Trophoblast cell (in vitro differentiated cells and primary cell): ENCODE results near the gene ABAT.
"Not testable (repeated sequence)": the region's sequence is repeated elsewhere in the genome, so short reads cannot be mapped to it uniquely, and the experiment has no call there.

Experiments used
- DNase-seq, 2 donors: peaks; one replicate each; pipeline ENCODE4 v3.0.0-alpha.2; 2016
- H2AFZ ChIP-seq: 2 replicates; pipeline ENCODE4 v1.6.1; 2013; ENCODE audit warnings: low read length, moderate library complexity, mild to moderate bottlenecking; ENCODE audit not compliant: insufficient read depth, poor library complexity
- H2AK5ac ChIP-seq: 2 replicates; pipeline ENCODE4 v1.6.1; 2013; ENCODE audit warnings: mild to moderate bottlenecking, low read length
- H2BK120ac ChIP-seq: 2 replicates; pipeline ENCODE4 v1.6.1; 2013; ENCODE audit warnings: low read length, mild to moderate bottlenecking, moderate library complexity; ENCODE audit not compliant: insufficient read depth, poor library complexity
- H2BK12ac ChIP-seq: 2 replicates; pipeline ENCODE4 v1.6.1; 2013; ENCODE audit warnings: mild to moderate bottlenecking, low read length, moderate library complexity
- H2BK5ac ChIP-seq: 2 replicates; pipeline ENCODE4 v1.6.1; 2013; ENCODE audit warnings: low read length, low read depth, moderate library complexity, mild to moderate bottlenecking; ENCODE audit not compliant: poor library complexity
- H3K14ac ChIP-seq: 2 replicates; pipeline ENCODE4 v1.6.1; 2013; ENCODE audit warnings: mild to moderate bottlenecking, low read length
- H3K18ac ChIP-seq: 2 replicates; pipeline ENCODE4 v1.6.1; 2013; ENCODE audit warnings: mild to moderate bottlenecking, low read length
- H3K23ac ChIP-seq: 2 replicates; pipeline ENCODE4 v1.6.1; 2013; ENCODE audit warnings: low read length
- H3K27ac ChIP-seq: 2 replicates; pipeline ENCODE4 v1.5.1; 2013; ENCODE audit warnings: low read depth, mild to moderate bottlenecking, inconsistent platforms, low read length, moderate library complexity
- H3K27me3 ChIP-seq: 2 replicates; pipeline ENCODE4 v1.6.1; 2013; ENCODE audit warnings: inconsistent platforms, mild to moderate bottlenecking, low read length, moderate library complexity; ENCODE audit not compliant: insufficient read depth
- H3K36me3 ChIP-seq, 2 experiments: 1 replicate in 1 of 2; 2 replicates in 1 of 2; pipeline ENCODE4 v1.6.1; 2013; ENCODE audit warnings: low read length in 2 of 2, mild to moderate bottlenecking in 2 of 2, moderate library complexity in 1 of 2; ENCODE audit not compliant: insufficient read depth in 2 of 2, control insufficient read depth in 1 of 2
- H3K4ac ChIP-seq: 2 replicates; pipeline ENCODE4 v1.6.1; 2013; ENCODE audit warnings: low read depth, mild to moderate bottlenecking, low read length, moderate library complexity
- H3K4me1 ChIP-seq, 2 experiments: 1 replicate in 1 of 2; 2 replicates in 1 of 2; pipeline ENCODE4 v1.6.1; 2013; ENCODE audit warnings: low read length in 2 of 2, mild to moderate bottlenecking in 2 of 2, moderate library complexity in 1 of 2; ENCODE audit not compliant: insufficient read depth in 2 of 2, control insufficient read depth in 1 of 2
- H3K4me2 ChIP-seq: 2 replicates; pipeline ENCODE4 v1.6.1; 2013; ENCODE audit warnings: inconsistent platforms, mild to moderate bottlenecking, low read length, moderate library complexity
- H3K4me3 ChIP-seq: 2 replicates; pipeline ENCODE4 v1.5.1; 2013; ENCODE audit warnings: mild to moderate bottlenecking, low read depth, low read length, inconsistent platforms
- H3K79me1 ChIP-seq: one replicate; pipeline ENCODE4 v1.6.1; 2013; ENCODE audit warnings: low read length
- H3K79me2 ChIP-seq: 2 replicates; pipeline ENCODE4 v1.6.1; 2013; ENCODE audit warnings: low read length, mild to moderate bottlenecking; ENCODE audit not compliant: control insufficient read depth, insufficient read depth, poor library complexity
- H3K9ac ChIP-seq: 2 replicates; pipeline ENCODE4 v1.6.1; 2013; ENCODE audit warnings: mild to moderate bottlenecking, low read length
- H3K9me3 ChIP-seq: 2 replicates; pipeline ENCODE4 v1.6.1; 2013; ENCODE audit warnings: low read depth, mild to moderate bottlenecking, control low read depth, inconsistent platforms, low read length; ENCODE audit not compliant: insufficient read depth
- H4K12ac ChIP-seq: 2 replicates; pipeline ENCODE4 v1.6.1; 2013; ENCODE audit warnings: low read depth, mild to moderate bottlenecking, low read length, moderate library complexity
- H4K8ac ChIP-seq: 2 replicates; pipeline ENCODE4 v1.6.1; 2013; ENCODE audit warnings: low read depth, mild to moderate bottlenecking, low read length, moderate library complexity
- H4K91ac ChIP-seq: one replicate; pipeline ENCODE4 v1.6.1; 2013; ENCODE audit warnings: low read depth, mild to moderate bottlenecking, low read length, moderate library complexity
- WGBS: extraction: QIAGEN DNeasy Blood & Tissue Kit; methylation state at CpG from one replicate; pipeline ENCODE4 v1.1.7; 2013; ENCODE audit warnings: missing lambda C conversion rate; ENCODE audit not compliant: insufficient read length, insufficient coverage; ENCODE audit errors: extremely low coverage; 5-methylcytosine and 5-hydroxymethylcytosine counted together

Gene ABAT

GRCh38 chr16:8651958-8652357 lies 22.5 kb upstream of the ABAT start:
- not testable (repeated sequence) for H3K9me3 ChIP-seq, H3K27ac ChIP-seq, H3K79me1 ChIP-seq, H4K91ac ChIP-seq, H2BK5ac ChIP-seq, H3K4me1 ChIP-seq, H3K9ac ChIP-seq, DNase-seq, H3K4me2 ChIP-seq, H3K18ac ChIP-seq, H2BK12ac ChIP-seq, H3K79me2 ChIP-seq, H3K4ac ChIP-seq, H4K12ac ChIP-seq, H3K14ac ChIP-seq, H2AFZ ChIP-seq, H2AK5ac ChIP-seq, H2BK120ac ChIP-seq, H3K23ac ChIP-seq, H3K27me3 ChIP-seq, H3K4me3 ChIP-seq, H4K8ac ChIP-seq
- peaks cover 11 to 13% of the 10 kb centered on the region in 2 experiments for H3K36me3 ChIP-seq
- no CpG with 5 or more reads among the region's 7 CpGs for WGBS

DNA sequence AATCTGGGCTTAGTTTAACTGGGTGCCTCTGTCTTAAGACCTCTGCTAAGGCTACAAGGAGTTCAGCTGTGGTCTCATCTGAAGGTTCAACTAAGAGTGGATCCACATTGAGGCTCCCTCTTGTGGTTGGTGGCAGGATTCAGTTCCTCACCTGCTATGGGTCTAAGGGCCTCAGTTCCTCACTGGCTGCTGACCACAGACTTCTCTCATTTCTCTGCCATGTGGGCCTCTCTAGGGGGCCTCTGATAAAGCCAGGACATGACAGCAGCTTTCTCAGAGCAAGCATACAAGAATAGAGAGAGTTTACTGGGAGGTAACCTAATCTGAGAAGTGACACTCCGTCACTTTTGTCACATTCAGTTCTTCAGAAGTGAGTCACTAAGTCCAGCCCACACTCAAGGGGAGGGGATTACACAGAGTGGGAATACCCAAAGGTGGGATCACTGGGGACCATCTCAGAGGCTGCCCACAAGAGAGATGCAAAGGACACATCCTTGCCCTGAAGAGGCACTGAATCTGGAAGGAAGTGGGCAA lies 19.2 kb upstream of the ABAT start:
- no peak overlapping the region for H2AFZ ChIP-seq
- H3K4me3 ChIP-seq, result no peak overlapping the region
- H3K14ac ChIP-seq, result no peak overlapping the region
- no peaks in the 10 kb centered on the region for H3K27me3 ChIP-seq
- H3K27ac ChIP-seq, result no peak overlapping the region
- H2BK120ac ChIP-seq, result no peak overlapping the region
- H3K4me1 ChIP-seq, result no peaks in the 10 kb centered on the region
- DNase-seq, result peak; percentile 47 to 76
- no peak overlapping the region for H4K12ac ChIP-seq
- no peak overlapping the region for H3K23ac ChIP-seq
- no peaks in the 10 kb centered on the region for H3K79me2 ChIP-seq
- no peak overlapping the region for H3K4ac ChIP-seq
- no peaks in the 10 kb centered on the region for H3K9me3 ChIP-seq
- WGBS, result no CpG with 5 or more reads among the region's 1 CpG
- H4K8ac ChIP-seq, result no peak overlapping the region
- no peak overlapping the region for H3K18ac ChIP-seq
- H3K4me2 ChIP-seq, result no peak overlapping the region
- H2BK12ac ChIP-seq, result no peak overlapping the region
- no peak overlapping the region for H3K9ac ChIP-seq
- H3K36me3 ChIP-seq, result no peaks in the 10 kb centered on the region
- H4K91ac ChIP-seq, result no peak overlapping the region
- H3K79me1 ChIP-seq, result no peaks in the 10 kb centered on the region
- H2AK5ac ChIP-seq, result no peak overlapping the region
- H2BK5ac ChIP-seq, result no peak overlapping the region

DNA sequence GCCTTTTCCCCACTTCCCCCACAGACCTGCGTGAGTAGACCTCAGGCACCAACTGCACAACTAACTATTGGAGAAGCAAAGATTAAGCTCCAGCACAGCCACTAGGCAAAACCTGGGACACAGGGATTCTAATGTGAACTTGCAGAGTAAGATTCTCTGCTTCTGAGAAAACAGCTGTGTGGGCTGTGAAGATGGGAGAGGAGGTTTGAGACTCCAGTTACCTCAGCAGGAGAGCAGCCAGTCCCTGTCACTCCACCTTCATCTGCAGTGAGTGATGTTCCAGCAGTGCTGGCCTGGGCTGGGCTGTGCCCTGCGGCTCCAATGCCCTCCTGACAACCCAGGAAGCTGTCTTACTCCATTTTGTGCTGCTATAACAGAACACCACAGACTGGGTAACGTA lies 18.0 kb upstream of the ABAT start:
- Histone ChIP-seq H3K27ac (no peak overlapping the region), H3K79me1 (no peaks in the 10 kb centered on the region), H2AK5ac (no peak overlapping the region), H3K23ac (no peak overlapping the region), H2BK5ac (no peak overlapping the region), H4K12ac (no peak overlapping the region), H4K91ac (no peak overlapping the region), H3K4me3 (no peak overlapping the region), H3K9me3 (no peaks in the 10 kb centered on the region), H3K9ac (no peak overlapping the region), H2AFZ (no peak overlapping the region), H3K36me3 (no peaks in the 10 kb centered on the region), H4K8ac (no peak overlapping the region), H3K18ac (no peak overlapping the region), H3K14ac (no peak overlapping the region), H3K27me3 (no peaks in the 10 kb centered on the region), H2BK120ac (no peak overlapping the region), H2BK12ac (no peak overlapping the region), H3K4me2 (no peak overlapping the region), H3K4me1 (no peaks in the 10 kb centered on the region), H3K79me2 (no peaks in the 10 kb centered on the region), H3K4ac (no peak overlapping the region)
- DNase-seq, result no peak
- WGBS, result no CpG with 5 or more reads among the region's 3 CpGs

- no peak overlapping the region for H3K4me2 ChIP-seq
- H3K36me3 ChIP-seq, result no peaks in the 10 kb centered on the region
- peak; percentile 53 to 83 for DNase-seq
- H2BK12ac ChIP-seq, result no peak overlapping the region
- no peak overlapping the region for H4K91ac ChIP-seq
- no peak overlapping the region for H3K14ac ChIP-seq
- H4K8ac ChIP-seq, result no peak overlapping the region
- no peak overlapping the region for H2BK120ac ChIP-seq
- H3K4me1 ChIP-seq, result no peaks in the 10 kb centered on the region
- no peaks in the 10 kb centered on the region for H3K27me3 ChIP-seq
- H3K9me3 ChIP-seq, result no peaks in the 10 kb centered on the region
- no peak overlapping the region for H2AFZ ChIP-seq
- H3K23ac ChIP-seq, result no peak overlapping the region
- no peak overlapping the region for H3K9ac ChIP-seq
- no peak overlapping the region for H3K18ac ChIP-seq
- H3K79me2 ChIP-seq, result no peaks in the 10 kb centered on the region
- no peak overlapping the region for H2BK5ac ChIP-seq
- H3K4ac ChIP-seq, result no peak overlapping the region
- no peaks in the 10 kb centered on the region for H3K79me1 ChIP-seq
- no peak overlapping the region for H2AK5ac ChIP-seq
- no peak overlapping the region for H4K12ac ChIP-seq
- no peak overlapping the region for H3K27ac ChIP-seq
- no CpG with 5 or more reads among the region's 13 CpGs for WGBS
- no peak overlapping the region for H3K4me3 ChIP-seq
Measured at GRCh38 chr16:8660841-8661301, 13.5 kb upstream of the ABAT start.
